HepG2 (cell line): ENCODE results near the gene SORL1-AS1.

Source experiments
- CBX2 ChIP-seq, 2 experiments: fragments of 200-600 bp in 1 of 2; sonication (generic); formaldehyde crosslinking in 1 of 2; IDR thresholded peaks; 2 replicates each; pipeline versions ENCODE4 v1.7.0 to v1.8.1; 2018 to 2022; ENCODE audit warnings: low read depth in 2 of 2, low read length in 1 of 2, mild to moderate bottlenecking in 1 of 2, missing genetic modification reagents in 1 of 2
- CCAR2 ChIP-seq: fragments of 200-400 bp; formaldehyde crosslinking; optimal IDR thresholded peaks from 2 replicates; pipeline ENCODE3; 2018; ENCODE audit warnings: low read depth, mild to moderate bottlenecking, low read length, moderate library complexity
- FOXP4 ChIP-seq: sonication (generic); formaldehyde crosslinking; IDR thresholded peaks from 2 replicates; pipeline ENCODE4 v1.4.0; 2020; ENCODE audit warnings: missing genetic modification reagents
- MEF2D ChIP-seq: sonication (generic); formaldehyde crosslinking; IDR thresholded peaks from 2 replicates; pipeline ENCODE4 v1.5.1; 2020; ENCODE audit warnings: mild to moderate bottlenecking, missing genetic modification reagents
- RFX3 ChIP-seq: IDR thresholded peaks from 2 replicates; pipeline ENCODE4 v1.6.1; 2016; ENCODE audit warnings: missing biosample characterization, missing genetic modification reagents
- SMAD9 ChIP-seq: sonication (generic); formaldehyde crosslinking; IDR thresholded peaks from 2 replicates; pipeline ENCODE4 v1.5.1; 2020; ENCODE audit warnings: mild to moderate bottlenecking, missing genetic modification reagents
- SYNCRIP ChIP-seq: fragments of 200-400 bp; formaldehyde crosslinking; IDR thresholded peaks from 2 replicates; pipeline ENCODE4 v1.6.1; 2018; ENCODE audit warnings: mild to moderate bottlenecking, low read depth, low read length; ENCODE audit not compliant: insufficient read depth
- TERF1 ChIP-seq: sonication (generic); formaldehyde crosslinking; IDR thresholded peaks from 2 replicates; pipeline ENCODE4 v1.8.0; 2022; ENCODE audit warnings: mild to moderate bottlenecking, missing genetic modification reagents, moderate library complexity
- TFDP1 ChIP-seq: IDR thresholded peaks from 2 replicates; pipeline ENCODE4 v1.6.1; 2016; ENCODE audit warnings: missing compliant biosample characterization, missing genetic modification reagents, borderline replicate concordance
- TFDP2 ChIP-seq: sonication (generic); formaldehyde crosslinking; IDR thresholded peaks from 2 replicates; pipeline ENCODE4 v1.4.0; 2020; ENCODE audit warnings: missing genetic modification reagents
- TRIM22 ChIP-seq: fragments of 450-650 bp; IDR thresholded peaks from 2 replicates; pipeline ENCODE4 v1.6.1; 2017
- ZNF782 ChIP-seq: sonication (generic); formaldehyde crosslinking; IDR thresholded peaks from 2 replicates; pipeline ENCODE4 v1.4.0; 2020; ENCODE audit warnings: missing genetic modification reagents, mild to moderate bottlenecking, borderline replicate concordance
- ZNF784 ChIP-seq: sonication (generic); formaldehyde crosslinking; IDR thresholded peaks from 2 replicates; pipeline ENCODE4 v1.5.1; 2020; ENCODE audit warnings: missing genetic modification reagents, mild to moderate bottlenecking, borderline replicate concordance
- ZNF788 ChIP-seq: sonication (generic); formaldehyde crosslinking; IDR thresholded peaks from 2 replicates; pipeline ENCODE4 v1.5.0; 2020; ENCODE audit warnings: mild to moderate bottlenecking, missing genetic modification reagents, borderline replicate concordance

The SORL1-AS1 gene

GRCh38 chr11:121459413-121460017 lies 6.7 kb upstream of the SORL1-AS1 start (continued):
- TF ChIP-seq ZNF788 (CRISPR knock-in tag): peak; percentile 95; the same call in 1 of the 2 replicates
- peak; percentile 87; the same call in 1 of the 2 replicates for TF ChIP-seq ZNF782 (CRISPR knock-in tag)
- TF ChIP-seq MEF2D: peak; percentile 98
- peak; percentile 100 for TF ChIP-seq FOXP4 (CRISPR knock-in tag)
- 0 out of 2 replicates have a peak, but pooled peaks have one; percentile 46 for TF ChIP-seq TFDP1 (CRISPR knock-in tag)
- TF ChIP-seq SMAD9 (CRISPR knock-in tag): no peak
- no peak for TF ChIP-seq CBX2 (IDR thresholded peaks at IDR 0.05; ENCODE audit: low read depth, low read length)
- no peak; the same call in 1 of the 2 replicates for TF ChIP-seq CBX2 (CRISPR knock-in tag; IDR thresholded peaks at IDR 0.05; ENCODE audit: low read depth)
- peak; percentile 66; the same call in 1 of the 2 replicates for TF ChIP-seq TFDP2 (CRISPR knock-in tag)
- TF ChIP-seq TRIM22: no peak
- TF ChIP-seq RFX3: no peak
- no peak for TF ChIP-seq CCAR2
- no peak for TF ChIP-seq SYNCRIP
- TF ChIP-seq TERF1: no peak
- peak; percentile 61; the same call in 1 of the 2 replicates for TF ChIP-seq ZNF784 (CRISPR knock-in tag)
